Ramos (cell line): ENCODE measurements around the gene NFATC2IP.
"Not testable (repeated sequence)": the region's sequence is repeated elsewhere in the genome, so short reads cannot be mapped to it uniquely, and the experiment has no call there.

Experiments
- in situ Hi-C: fragments of 300-500 bp; cut with MboI; formaldehyde crosslinking; loops from one replicate; pipeline ENCODE4 v1.14.3; 2022; ENCODE audit warnings: low sequenced_read_pairs; ENCODE audit not compliant: unreplicated experiment

Gene NFATC2IP

DNA sequence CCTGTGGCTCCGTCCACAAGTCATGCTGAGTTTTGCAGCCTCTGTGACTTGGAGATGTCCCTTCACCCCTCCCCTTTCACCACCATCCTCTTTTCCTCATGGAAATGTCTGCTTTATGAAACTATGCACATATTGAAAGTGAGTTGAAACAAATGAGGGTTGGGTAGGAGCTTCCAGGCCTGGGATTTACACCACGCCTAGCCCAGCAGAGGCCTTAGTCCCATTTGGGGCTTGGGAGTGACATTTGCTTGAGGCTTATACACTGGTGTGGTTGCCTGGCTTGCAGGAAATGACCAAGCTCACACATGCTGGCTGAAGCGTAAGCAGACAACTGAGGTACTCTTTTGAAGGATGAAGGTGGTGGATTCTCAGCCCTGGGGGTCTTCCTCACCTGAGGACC, 13.3 kb downstream of the NFATC2IP start:
- in situ Hi-C loops, result no loop called here

DNA sequence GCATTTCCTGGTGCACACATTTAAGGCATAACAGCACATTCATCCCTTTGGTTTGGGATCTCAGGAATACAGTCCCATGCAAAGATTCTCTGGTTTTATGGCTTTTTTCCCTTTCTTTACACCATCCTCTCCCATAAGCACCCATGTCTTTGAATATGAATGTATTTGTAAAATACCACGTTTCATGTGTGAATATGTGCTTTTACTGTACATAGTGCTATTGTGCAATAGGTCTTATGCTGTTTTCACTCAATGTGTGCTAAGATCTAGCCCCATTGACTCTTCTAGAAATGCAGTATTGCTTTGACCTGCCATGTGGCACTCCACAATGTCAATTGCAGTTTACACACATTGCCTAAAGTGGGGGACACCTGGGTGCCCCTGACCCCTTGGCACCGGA, 13.8 kb downstream of the NFATC2IP start:
- in situ Hi-C loops, result no loop called here

DNA sequence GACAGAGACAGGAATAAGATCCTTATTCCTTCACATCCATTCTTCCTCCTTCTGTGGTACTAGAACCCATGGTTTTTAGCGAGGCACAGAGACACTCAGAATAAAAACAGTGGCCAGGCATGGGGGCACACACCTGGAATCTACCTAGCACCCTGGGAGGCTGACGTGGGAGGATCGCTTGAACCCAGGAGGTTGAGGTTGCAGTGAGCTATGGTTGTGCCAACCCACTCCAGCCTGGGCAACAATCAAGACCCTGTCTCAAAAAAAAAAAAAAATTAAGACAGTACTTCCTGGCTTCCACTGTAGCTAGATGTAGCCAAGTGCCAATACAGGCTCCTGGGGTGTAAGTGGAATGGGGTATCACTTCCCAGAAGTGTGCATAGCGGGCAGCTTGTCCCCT, 16.4 kb downstream of the NFATC2IP start:
- in situ Hi-C loops, result no loop called here

DNA sequence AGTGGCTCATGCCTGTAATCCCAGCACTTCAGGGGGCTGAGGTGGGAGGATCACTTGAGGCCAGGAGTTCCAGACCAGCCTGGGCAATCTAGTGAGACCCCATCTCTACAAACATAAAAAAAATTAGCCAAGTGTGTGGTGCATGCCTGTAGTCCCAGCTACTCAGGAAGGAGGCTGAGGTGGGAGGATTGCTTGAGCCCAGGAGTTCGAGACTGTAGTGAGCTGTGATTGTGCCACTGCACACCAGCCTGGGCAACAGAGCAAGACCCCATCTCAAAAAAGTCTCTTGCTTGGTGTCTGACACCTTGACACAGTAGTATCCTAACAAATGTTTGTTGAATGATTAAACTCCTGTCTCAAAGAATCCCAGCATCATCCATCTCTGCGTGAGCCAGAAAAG, 19.0 kb downstream of the NFATC2IP start:
- in situ Hi-C loops, result not testable (repeated sequence)

DNA sequence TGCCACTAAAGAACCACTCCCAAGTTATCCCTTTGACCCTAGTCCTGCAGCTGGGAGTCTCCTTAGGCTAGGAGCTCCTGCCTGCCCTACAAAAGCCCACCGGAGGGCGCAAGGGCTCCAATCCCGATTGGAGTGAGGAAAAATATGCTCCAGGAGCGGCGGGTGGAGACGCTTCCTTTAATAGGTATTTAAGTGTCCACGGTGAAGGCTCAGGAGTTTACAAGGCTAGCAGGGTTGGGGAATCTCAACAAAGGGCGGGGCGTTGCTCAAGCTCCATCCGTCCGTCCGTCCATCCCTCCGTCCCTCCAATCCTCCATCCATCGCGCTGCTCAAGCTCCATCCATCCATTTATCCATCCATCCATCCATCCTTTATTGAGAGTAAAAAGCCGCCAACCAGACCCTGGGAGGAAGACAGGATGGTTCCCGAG, 23.3 kb downstream of the NFATC2IP start:
- in situ Hi-C loops, result no loop called here

DNA sequence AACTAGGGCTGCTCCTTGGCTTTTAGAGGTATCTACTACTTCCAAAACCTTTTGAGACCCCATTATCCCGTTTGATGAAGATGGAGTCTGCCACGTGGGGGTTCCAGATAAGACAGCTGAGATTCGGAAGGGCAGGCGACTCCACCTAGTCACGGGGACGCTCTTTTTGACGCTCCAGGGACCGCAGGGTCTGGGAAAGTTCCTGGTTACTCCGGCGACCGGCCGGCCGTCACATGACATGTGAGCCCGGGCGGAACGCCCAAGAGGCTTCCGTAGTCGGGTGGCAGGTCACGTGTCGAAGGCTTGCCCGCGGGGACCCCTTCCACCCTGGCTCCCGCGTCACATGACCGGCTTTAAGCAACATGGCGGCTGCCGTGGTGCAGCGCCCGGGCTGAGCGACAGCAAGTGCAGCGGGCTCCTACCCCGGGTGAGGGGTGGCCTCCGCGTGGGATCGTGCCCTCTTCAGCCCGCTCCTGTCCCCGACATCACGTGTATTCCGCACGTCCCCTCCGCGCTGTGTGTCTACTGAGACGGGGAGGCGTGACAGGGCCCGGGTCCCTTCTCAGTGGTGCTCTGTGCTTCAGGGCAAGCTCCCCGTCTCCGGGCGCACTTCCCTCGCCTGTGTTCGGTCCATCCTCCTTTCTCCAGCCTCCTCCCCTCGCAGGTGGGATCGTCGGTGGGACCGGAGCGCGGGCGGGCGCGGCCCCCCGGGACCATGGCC, 23.9 kb downstream of the NFATC2IP start, which contains the start of gene SPNS1:
Gene SPNS1 (plus strand): TSS at position 342 of the 721 bp plus-strand sequence. CDS start 374 bp downstream, at position 716.
- in situ Hi-C loops, result no loop called here

DNA sequence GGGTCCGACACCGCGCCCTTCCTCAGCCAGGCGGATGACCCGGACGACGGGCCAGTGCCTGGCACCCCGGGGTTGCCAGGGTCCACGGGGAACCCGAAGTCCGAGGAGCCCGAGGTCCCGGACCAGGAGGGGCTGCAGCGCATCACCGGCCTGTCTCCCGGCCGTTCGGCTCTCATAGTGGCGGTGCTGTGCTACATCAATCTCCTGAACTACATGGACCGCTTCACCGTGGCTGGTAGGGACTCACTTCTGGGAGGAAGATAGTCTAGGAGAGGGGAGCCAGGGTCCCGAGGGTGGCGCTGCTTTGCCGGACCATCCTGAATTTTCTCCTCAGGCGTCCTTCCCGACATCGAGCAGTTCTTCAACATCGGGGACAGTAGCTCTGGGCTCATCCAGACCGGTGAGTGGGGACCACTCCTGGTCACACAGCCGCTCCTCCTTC, 24.4 kb downstream of the NFATC2IP start:
- in situ Hi-C loops, result no loop called here

DNA sequence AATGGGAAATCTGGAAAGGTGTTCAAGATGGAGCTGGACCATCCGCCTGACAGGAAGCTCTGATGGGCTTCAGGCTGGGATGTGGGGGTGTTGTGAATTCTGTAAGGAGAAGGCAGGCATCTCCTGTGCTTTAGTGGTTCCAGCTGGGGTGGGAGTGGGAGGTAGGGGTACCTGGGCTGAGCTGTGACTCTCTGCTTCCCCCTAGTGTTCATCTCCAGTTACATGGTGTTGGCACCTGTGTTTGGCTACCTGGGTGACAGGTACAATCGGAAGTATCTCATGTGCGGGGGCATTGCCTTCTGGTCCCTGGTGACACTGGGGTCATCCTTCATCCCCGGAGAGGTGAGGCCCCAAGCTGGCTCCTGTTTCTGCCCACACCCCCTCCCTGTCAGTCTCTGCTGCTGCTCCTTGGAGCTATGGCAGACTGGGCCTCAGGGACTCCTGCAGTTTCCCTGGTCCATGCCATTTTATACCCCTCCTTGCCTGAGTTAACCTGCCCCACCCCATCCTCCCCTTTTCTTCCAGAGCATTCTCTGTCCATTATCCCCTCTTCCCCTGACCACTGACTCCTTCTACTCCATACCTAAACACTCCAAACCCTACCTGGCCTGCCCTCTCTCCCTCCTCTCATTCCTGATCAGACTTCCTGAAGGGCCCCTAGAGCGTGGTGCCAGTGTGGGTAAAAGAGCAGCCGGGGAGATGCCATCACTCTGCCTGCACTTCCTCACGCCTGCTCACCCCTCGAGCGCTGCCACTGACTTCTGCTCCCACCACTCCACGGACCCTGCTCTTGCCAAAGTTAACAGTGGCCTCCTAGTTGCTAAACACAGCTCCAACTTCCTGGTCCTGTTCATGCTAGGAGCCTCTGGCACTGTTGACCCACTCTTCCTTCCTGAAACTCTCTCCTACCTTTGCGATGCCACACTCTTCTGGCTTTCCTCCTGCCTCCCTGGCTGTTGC, 27.2 kb downstream of the NFATC2IP start:
- in situ Hi-C loops, result no loop called here

DNA sequence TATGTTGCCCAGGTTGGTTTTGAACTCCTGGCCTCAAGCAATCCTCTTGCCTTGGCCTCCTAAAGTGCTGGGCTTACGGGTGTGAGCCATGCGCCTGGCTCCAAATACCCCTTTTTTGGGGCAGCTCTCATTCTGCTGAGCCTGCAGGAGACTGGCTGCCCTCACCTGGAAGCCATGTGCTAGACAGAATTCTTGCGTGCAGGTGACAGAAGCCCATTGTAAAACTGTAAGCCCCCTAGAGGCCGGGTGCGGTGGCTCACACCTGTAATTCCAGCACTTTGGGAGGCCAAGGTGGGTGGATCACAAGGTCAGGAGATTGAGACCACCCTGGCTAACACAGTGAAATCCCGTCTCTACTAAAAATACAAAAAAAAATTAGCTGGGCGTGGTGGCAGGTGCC, 29.6 kb downstream of the NFATC2IP start:
- in situ Hi-C loops, result not testable (repeated sequence)

DNA sequence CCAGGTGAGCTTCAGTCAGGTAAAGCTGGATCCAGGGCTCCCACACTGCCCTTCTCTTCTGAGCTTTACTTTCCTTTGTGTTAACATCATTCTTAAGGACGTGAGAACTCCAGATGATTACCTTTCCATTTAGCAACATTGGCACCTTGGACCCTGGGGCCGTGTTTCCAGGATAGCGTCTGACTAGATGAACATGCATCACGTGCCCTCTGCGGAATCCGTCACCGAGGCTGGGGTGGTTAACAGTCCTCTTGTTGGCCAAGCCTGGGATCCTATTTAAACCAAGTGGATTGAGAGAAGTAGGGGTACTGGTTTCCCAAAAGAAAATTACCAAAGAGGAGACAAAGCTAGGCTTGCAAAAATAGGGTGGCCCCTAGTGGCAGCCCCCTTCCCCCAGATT, 30.2 kb downstream of the NFATC2IP start:
- in situ Hi-C loops, result no loop called here

DNA sequence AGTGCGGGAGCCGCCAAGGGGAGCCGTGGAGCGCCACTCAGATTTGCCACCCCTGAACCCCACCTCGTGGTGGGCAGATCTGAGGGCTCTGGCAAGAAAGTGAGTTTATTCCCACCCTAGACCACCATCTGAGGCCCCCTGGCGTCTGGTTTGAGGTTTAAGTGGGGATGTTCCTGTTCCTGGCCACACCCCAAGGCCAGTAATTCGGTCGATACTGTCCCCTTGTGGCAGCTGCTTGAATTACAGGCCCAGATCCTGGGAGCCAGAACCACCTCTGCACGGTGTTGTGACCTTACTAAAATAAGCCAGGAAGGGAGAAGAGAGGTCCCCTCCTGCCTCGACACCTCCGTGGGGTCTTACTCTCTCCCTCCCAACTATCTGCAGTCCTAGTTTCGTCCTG, 30.8 kb downstream of the NFATC2IP start:
- in situ Hi-C loops, result no loop called here

DNA sequence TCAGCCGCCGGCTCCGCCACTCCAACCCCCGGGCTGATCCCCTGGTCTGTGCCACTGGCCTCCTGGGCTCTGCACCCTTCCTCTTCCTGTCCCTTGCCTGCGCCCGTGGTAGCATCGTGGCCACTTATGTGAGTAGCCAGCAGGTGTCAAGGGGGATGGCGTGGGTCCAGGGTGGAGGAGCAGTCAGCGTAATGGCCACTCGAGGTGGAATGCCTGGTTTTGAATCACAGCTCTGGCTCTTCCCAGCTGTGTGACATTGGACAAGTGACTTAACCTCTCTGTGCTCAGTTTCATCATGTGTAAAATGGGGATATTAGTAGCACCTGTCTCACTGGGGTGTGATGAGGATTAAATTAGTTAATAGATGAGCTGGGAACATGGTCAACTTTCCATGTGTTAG, 31.7 kb downstream of the NFATC2IP start:
- in situ Hi-C loops, result no loop called here

DNA sequence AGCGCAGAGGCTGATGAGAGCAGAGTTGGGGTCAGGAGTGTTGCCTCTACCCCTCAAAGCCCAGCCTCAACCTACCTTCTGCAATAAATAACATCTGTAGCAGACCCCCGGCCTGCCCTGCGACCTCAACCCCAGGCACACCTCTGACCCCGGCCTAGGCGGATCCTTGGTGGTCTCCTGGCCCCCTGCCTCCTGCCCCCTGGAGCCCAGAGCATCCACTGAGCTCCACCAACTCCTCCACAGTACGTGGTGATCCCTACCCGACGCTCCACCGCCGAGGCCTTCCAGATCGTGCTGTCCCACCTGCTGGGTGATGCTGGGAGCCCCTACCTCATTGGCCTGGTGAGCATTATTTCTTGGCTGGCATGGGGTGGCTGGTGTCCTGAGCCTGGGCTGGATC, 32.2 kb downstream of the NFATC2IP start:
- in situ Hi-C loops, result no loop called here

DNA sequence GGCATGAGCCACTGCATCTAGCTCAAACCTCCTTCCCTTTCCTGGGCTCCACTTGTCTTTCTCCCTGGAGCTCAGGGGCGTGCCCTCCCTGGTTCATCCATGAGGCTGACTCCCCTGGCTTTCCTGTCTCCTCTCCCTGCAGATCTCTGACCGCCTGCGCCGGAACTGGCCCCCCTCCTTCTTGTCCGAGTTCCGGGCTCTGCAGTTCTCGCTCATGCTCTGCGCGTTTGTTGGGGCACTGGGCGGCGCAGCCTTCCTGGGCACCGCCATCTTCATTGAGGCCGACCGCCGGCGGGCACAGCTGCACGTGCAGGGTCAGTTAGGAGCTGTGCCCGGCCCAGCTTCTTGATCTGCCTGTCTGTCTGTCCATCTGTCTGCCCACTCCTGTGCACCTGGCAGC, 32.9 kb downstream of the NFATC2IP start:
- in situ Hi-C loops, result no loop called here

DNA sequence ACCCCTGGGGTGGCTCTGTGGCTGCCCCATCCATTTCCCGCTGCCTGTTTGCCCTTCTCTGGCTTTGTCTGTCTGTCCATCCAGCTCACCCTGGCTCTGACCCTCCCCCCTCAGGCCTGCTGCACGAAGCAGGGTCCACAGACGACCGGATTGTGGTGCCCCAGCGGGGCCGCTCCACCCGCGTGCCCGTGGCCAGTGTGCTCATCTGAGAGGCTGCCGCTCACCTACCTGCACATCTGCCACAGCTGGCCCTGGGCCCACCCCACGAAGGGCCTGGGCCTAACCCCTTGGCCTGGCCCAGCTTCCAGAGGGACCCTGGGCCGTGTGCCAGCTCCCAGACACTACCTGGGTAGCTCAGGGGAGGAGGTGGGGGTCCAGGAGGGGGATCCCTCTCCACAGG, 33.4 kb downstream of the NFATC2IP start:
- in situ Hi-C loops, result no loop called here

DNA sequence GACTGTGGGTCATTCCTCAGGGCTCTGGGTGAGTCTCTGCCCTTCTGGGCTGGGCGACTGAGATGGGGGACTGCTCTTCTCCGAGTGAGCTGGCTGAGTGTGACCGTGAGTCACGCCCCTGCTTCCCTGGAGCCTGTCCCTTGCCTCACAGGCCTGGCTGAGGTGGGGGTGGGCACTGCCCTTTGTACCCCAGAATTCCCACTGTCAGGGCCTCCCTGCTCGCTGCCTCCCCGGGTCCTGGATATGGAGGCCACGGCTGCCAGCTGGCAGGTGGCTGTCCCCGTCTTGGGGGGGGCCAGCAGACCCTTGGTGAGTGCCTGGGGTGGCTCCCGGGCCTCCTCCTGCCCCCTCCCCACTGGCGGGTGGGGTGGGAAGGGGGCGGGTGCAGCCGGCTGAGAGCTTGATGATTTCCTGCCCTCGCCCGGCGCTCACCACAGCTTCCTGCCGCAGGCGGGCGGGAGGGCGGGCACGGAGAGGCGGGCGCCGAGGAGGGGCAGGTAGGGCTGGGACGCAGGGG, 33.9 kb downstream of the NFATC2IP start, which contains the start of gene LAT:
Gene LAT (plus strand): TSS at position 434 of the 517 bp plus-strand sequence. CDS start 366 bp downstream, outside the sequence.
- in situ Hi-C loops, result no loop called here

DNA sequence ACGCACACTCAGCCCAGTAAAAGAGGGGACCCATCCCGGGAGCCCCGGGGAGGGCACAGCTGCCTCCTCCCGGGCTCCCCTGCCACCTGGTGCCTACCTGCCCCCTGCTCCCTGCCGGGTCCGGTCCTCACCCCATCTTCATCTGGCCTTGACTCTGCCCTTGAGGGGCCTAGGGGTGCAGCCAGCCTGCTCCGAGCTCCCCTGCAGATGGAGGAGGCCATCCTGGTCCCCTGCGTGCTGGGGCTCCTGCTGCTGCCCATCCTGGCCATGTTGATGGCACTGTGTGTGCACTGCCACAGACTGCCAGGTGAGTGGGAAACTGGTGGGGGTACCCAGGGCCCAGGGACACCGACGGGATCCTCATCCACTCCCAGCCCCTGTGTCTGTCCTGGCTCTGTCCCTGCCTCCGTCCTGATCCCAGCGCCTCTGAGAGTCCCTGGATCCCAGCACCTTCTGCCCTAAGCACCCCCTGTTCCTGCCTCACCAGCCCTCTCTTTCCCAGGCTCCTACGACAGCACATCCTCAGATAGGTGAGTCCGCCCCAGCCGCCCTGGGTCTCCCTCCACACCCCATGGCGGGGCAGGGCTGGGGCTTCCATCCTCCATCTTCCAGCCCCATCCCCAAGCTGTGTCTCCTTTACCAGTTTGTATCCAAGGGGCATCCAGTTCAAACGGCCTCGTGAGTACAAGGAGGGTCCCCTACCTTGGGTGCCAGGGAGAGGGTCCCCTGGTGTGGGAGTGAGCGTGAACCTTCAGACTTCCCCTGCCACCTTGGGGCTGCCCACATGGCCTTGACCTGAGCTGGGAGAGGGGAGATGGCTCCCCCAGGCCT, 34.7 kb downstream of the NFATC2IP start:
- in situ Hi-C loops, result no loop called here

DNA sequence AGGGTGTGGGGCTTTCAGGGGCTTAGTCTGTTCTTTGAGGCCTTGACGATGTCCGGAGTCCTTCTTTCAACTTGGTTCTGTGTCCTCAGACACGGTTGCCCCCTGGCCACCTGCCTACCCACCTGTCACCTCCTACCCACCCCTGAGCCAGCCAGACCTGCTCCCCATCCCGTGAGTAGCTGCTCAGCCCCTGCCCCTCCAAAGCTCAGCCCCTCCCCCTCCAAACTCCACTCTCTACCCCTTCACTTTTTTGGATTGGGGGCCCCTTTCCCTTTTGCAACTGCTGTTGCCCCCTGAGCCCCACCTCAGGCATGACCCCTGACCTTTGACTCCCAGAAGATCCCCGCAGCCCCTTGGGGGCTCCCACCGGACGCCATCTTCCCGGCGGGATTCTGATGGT, 35.3 kb downstream of the NFATC2IP start:
- in situ Hi-C loops, result no loop called here

DNA sequence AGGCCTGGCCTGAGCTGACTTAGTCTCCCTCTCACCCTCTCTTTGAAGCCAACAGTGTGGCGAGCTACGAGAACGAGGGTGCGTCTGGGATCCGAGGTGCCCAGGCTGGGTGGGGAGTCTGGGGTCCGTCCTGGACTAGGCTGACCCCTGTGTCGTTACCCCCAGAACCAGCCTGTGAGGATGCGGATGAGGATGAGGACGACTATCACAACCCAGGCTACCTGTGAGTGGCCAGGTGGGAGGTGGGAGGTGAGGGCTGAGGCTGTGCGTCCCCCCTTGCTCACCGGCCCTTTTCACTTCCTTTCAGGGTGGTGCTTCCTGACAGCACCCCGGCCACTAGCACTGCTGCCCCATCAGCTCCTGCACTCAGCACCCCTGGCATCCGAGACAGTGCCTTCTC, 35.8 kb downstream of the NFATC2IP start:
- in situ Hi-C loops, result no loop called here
